GM12872 (cell line): ENCODE data around the gene FAM216B.
A peak's percentile ranks its signal among the peaks of the same experiment; 100 is the strongest.

ENCODE experiments used
- TF ChIP-seq, protein P1 (sequence below): IDR thresholded peaks from 3 replicates; pipeline ENCODE4 v1.5.1; 2011; ENCODE audit warnings: low read depth, mild to moderate bottlenecking, low read length, moderate library complexity; ENCODE audit not compliant: insufficient read depth

Gene FAM216B

DNA sequence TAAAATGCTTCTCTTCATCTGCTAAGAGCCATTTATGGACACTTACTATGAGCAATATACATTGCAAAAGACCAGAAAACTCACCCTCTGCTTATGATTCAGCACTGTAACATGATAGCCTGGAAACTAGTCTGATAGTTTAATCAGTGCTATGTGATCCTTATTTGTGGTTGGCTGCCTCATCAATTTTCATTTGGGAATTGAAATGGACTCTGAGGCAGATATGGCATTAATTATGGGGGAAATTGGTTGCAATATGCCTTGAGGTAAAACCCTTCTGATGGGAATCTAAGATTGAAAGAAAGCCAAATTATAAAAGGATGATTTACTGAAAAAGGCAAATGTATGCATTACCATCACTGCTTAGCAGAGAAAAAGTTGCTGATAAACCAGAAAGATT is 33.5 kb downstream of the FAM216B start:
- TF ChIP-seq, protein P1, sequence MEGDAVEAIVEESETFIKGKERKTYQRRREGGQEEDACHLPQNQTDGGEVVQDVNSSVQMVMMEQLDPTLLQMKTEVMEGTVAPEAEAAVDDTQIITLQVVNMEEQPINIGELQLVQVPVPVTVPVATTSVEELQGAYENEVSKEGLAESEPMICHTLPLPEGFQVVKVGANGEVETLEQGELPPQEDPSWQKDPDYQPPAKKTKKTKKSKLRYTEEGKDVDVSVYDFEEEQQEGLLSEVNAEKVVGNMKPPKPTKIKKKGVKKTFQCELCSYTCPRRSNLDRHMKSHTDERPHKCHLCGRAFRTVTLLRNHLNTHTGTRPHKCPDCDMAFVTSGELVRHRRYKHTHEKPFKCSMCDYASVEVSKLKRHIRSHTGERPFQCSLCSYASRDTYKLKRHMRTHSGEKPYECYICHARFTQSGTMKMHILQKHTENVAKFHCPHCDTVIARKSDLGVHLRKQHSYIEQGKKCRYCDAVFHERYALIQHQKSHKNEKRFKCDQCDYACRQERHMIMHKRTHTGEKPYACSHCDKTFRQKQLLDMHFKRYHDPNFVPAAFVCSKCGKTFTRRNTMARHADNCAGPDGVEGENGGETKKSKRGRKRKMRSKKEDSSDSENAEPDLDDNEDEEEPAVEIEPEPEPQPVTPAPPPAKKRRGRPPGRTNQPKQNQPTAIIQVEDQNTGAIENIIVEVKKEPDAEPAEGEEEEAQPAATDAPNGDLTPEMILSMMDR, result no peak

DNA sequence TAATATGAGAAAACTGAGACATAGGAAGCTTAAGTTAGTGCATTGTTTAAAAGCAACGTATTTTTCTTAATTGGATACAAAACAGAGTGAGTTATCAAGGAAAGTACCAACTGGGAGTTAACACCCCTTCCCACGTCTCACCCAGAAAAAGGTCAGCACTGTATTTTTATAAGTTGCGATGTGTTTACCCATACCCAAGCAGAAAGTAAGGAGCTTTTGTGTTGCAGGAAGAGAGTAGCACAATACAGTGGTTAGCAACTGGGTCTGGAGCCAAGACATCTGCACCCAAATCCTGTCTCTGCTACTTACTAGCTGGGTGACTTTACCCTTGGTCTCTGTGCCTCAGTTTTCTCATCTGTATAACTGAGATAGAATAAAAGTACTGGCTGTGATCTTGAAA is 34.3 kb downstream of the FAM216B start:
- TF ChIP-seq, protein P1, result no peak

DNA sequence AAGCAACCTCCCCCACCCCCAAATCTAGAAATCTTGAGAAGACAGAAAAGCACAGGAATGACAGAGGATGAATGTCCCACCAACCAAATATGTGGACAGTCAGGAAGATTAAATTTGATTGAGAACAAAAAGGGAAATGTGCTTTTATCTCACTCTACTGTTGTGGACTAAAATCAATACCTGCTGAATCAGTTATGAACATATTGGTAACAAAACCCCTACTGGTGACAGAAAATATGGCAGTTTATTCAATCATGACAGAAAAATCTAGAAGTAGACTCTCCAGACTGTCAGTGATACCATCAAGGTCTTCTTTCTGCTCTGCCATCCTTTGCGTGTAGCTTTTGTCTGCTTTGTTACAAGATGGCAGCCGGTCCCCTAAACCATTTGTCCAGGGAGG is 35.2 kb downstream of the FAM216B start:
- TF ChIP-seq, protein P1, result peak; percentile 23; the same call in 1 of the 3 replicates

DNA sequence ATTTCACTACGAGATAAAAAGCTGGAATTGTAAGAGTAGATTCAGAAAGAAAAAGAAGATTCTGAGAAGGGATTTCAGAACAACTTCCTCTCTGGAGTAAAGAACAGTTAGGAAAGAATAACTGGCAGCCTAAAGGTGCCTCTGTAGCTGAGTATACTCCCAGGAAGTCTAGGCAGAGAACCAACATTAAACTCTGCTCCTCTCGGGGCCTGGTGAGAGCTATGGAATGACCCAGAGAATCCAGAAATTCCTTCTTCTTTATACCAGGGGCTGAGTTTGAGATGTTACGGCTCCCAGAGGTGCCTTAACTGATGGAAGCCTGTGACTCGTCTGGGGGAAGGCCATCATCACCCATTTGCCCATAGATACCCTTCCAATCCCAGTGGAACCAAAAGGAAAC is 39.1 kb downstream of the FAM216B start:
- TF ChIP-seq, protein P1, result no peak

DNA sequence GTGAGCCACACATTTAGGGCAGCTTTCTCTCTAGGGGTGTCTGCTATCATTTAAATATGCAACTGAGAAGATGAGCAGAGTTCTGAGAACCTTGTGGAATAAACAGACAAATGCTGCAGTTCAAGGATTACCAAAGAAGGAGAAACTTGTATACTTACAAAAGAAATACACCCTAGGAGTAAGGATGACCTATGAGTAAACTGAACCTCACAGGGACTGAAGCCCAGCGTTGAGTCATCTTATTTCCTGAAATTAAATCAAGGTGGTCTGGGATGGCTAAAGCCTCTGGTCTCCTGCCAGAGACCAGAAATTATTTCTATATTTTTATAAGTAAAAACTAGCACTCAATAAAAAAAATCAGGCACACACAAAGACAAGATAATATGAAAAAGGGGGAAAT is 40.1 kb downstream of the FAM216B start:
- TF ChIP-seq, protein P1, result no peak

DNA sequence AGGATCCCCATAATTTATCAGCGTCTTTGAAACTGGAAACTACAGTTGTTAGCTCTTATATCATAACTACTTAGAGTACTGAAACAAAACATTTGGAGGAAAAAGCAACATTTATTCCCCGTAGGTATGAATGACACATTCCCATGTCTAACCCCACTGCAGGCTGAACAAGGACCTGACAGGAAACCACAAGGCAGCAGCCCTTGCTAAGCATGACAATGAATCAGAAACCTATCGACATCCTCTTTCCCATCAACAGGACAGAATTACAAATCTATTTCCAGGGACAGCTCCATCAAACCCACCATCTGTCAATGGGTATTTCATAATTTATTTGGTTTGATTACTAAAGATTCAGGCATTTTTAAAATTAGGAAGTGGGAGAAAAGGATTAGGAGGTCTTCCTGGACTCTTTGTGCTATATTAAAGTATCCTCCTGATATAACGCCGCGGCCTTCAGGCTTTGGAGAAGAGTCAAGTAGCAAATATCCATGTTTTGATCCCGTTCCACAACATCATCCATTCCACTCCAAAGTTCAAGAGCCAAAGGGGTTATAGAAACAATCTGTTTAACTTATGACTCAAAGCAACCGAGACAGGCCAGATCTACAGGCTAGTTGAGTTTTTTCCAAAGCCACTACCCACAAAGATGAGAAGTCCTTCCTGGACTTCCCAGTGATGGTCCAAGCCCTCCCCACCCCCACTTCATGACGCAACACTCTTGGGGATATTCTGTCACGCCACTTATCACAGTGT is 51.1 kb downstream of the FAM216B start:
- TF ChIP-seq, protein P1, result no peak

DNA sequence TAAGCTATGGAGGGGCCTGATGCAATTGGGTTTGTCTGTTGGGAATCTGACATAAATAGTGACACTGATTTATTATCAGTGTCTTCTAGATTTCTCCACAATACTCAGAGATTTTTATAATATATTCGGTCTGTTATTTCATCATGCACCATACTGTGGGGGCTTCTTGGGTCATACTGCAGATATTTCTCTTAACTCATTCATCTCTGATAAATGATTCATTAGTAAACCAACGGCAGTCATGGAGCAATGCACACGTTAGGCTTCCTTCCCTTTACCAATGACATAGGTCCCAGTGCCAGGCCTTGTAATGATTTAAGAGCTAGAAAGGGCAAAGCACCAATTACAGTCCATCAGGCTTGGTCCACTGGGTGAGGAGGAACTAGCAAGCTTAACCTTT is 53.6 kb downstream of the FAM216B start:
- TF ChIP-seq, protein P1, result no peak
